Measurements from ENCODE around the gene TYK2.

The TYK2 gene

GRCh38 chr19:10332965-10333757 lies 47.2 kb downstream of the TYK2 start, which contains the start of gene RAVER1:
Gene RAVER1, minus strand, starts transcription at chr19:10333529. Its CDS starts 22 bp downstream, at chr19:10333507.
- DNase-seq, result peak; percentile 56

DNA sequence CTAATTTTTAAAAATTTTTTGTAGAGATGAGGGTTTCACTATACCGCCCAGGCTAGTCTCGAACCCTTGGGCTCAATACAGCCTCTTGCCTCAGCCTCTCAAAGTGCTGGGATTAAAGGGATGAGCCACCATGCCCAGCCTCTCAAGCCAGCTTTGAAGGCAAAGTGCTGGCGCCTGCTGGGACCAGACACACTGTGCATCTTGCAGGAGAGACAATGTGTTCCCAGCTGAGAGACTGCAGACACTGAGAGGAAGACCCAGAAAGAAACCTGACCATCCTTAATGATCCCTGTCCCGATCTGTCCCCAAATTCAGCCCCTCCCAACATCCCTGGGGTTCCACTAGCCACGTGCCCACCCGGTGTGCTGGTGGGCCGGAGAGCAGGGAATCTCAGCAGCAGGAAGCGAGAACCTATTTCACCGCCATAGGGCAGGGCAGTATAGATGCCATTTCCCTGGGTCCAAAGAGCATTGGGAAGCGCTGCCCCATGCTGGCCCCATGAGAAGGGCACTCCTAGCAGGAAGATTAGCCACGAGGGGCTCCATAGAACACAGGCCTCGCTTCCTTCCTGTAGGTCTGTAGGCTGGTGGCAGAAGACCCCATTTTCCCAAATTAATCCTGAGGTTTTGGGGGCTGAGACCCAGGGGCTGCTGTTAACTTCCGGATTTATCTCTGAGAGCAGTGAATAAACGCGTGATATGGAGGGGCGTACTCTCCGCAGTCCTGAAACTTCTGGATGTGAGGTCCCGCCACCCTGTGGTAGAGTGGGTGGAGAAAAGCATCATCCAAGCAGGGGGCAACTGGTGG lies 48.0 kb downstream of the TYK2 start:
- DNase-seq, result no peak

- DNase-seq, result no peak
Measured at GRCh38 chr19:10329555-10329954, 50.8 kb downstream of the TYK2 start.

- no peak for DNase-seq
Measured at GRCh38 chr19:10328558-10329429, 51.6 kb downstream of the TYK2 start.

GRCh38 chr19:10327793-10328192 lies 52.6 kb downstream of the TYK2 start:
- DNase-seq, result no peak

DNA sequence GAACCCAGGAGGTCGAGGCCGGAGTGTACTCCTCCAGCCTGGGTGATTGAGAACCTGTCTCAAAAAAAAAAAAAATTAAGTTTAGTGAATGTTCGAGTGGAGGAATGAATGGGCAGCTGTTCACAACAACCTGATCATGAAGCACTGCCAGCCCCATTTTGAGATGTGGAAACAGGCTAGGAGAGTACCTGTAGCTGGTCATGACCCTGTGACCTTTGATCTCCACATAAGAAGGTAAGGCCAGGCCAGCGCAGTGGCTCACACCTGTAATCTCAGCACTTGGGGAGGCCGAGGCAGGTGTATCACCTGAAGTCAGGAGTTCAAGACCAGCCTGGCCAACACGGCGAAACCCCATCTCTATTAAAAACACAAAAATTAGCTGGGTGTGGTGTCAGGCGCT lies 54.6 kb downstream of the TYK2 start:
- DNase-seq, result no peak

GRCh38 chr19:10321874-10322835 lies 58.2 kb downstream of the TYK2 start:
- DNase-seq, result no peak

DNA sequence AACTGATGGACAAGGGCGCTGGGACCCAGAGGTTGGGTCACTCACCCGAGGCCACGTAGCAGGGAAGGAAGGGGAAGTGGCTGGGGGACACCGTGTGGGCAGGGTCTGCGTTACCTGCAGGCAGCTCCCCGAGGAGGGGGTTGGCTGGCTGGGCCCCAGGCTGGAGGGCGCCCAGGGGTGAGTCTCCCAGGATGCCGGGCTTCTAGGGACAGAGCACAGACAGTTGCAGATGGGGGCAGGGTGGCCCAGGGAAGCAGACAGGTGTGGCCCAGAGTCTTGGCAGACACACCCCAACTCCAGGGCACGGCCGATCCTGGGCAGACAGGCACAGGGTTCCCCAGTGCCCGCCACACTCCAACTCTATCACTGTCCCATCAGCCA lies 59.0 kb downstream of the TYK2 start:
- no peak for DNase-seq

- no peak for DNase-seq
Measured at GRCh38 chr19:10320602-10321416, 59.6 kb downstream of the TYK2 start.

GRCh38 chr19:10318807-10319682 lies 61.3 kb downstream of the TYK2 start:
- DNase-seq, result no peak

- DNase-seq, result no peak
Measured at GRCh38 chr19:10317857-10318462, 62.4 kb downstream of the TYK2 start.

GRCh38 chr19:10317045-10317856 lies 63.1 kb downstream of the TYK2 start:
- DNase-seq, result no peak

- DNase-seq, result no peak
Measured at GRCh38 chr19:10316229-10317044, 63.9 kb downstream of the TYK2 start.

DNA sequence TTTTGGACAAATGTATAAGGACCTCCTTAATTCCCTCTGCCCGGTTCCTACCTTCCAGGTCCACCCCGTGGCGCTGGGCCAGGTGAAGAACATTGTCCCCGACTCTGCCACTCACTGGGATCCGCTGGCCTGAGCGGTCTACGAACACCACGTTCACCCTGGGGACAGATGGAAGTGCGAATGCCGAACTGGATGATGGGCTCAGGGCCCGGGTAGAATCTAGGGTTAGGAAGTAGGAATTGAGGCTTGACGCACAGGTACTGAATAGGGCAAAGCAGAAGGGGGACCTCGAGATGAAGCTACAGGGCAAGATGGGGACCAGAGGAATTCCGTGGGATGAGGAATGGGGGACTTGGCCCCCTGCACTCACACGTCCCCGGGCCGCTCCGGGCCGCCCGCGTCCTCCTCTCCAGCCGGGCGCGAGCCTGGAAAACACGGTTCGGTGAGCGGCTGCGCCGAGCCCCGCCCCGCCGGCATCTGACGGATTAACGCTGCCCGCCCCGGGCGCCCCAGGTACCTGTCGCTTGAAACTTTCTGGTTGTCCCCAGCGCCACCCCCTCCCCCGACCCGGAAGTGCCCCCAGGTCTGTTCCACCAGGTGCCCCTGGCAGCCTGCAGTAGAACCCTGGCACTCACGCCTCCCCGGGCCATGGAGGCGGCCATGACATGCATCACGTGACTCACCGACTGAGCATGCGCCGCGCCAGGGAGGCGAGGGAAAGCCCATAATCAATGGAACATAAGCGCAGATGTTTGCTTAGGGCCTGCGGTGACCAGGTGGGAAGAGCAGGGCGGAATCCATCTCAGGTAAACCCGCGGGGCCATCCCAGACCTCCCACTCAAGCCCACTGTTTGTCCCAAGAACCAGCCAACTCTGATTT lies 64.8 kb downstream of the TYK2 start, which contains the start of gene FDX2:
Gene FDX2, minus strand, starts transcription at position 681 of the 880 bp plus-strand sequence. Its CDS starts 19 bp downstream, at position 662.
- no peak for DNase-seq

- no peak for DNase-seq
Measured at GRCh38 chr19:10309423-10309822, 70.9 kb downstream of the TYK2 start, which contains the start of gene ZGLP1. Gene ZGLP1, minus strand, starts transcription at chr19:10309815.

DNA sequence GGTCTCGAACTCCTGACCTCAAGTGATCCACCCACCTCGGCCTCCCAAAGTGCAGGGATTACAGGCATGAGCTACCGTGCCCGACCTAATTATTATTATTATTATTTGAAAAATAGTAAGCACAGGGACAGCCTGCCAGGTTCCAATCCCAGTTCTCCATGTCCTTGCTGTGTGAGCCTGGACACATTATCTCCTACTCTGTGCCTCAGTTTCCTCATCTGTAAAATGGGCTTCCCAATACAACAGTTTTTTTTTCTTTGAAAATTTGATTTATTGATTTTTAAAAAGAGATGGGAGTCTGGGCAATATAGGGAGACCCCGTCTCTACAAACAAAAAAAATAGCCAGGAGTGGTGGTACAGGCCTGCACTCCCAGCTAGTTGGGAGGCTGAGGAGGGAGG lies 74.0 kb downstream of the TYK2 start:
- no peak for DNase-seq

Data from cortex of kidney (tissue), 1 donor.